GM13977 (cell line): Measurements from ENCODE around the gene SORL1.
"Not testable (repeated sequence)": the region's sequence is repeated elsewhere in the genome, so short reads cannot be mapped to it uniquely, and the experiment has no call there.

ENCODE experiments used
- DNase-seq: peaks from one replicate; pipeline ENCODE4 v3.0.0; 2012; ENCODE audit warnings: low spot score
- CTCF ChIP-seq: IDR thresholded peaks from 2 replicates; pipeline ENCODE4 v1.5.1; 2012; ENCODE audit warnings: mild to moderate bottlenecking, control low read depth; ENCODE audit not compliant: insufficient read depth; ENCODE audit errors: extremely low read depth, missing control alignments
- in situ Hi-C: fragments of 300-500 bp; cut with MboI; formaldehyde crosslinking; loops from one replicate; pipeline ENCODE4 v1.12.0; 2022; ENCODE audit warnings: low sequenced_read_pairs, low pct_unique_long_range_greater_than_20kb, mixed read lengths, inconsistent platforms; ENCODE audit not compliant: unreplicated experiment

SORL1 gene

GRCh38 chr11:121497176-121497998 is 45.3 kb downstream of the SORL1 start:
- in situ Hi-C loops = no loop called here
- DNase-seq = no peak
- TF ChIP-seq CTCF = no peak

- DNase-seq = no peak
- no peak for TF ChIP-seq CTCF
- in situ Hi-C loops = no loop called here
Measured at GRCh38 chr11:121499405-121499804, 47.3 kb downstream of the SORL1 start.

GRCh38 chr11:121500275-121500674 is 48.2 kb downstream of the SORL1 start:
- no peak for DNase-seq
- TF ChIP-seq CTCF = no peak
- in situ Hi-C loops = no loop called here

GRCh38 chr11:121500717-121501116 is 48.6 kb downstream of the SORL1 start:
- no peak for TF ChIP-seq CTCF
- in situ Hi-C loops = no loop called here
- no peak for DNase-seq

GRCh38 chr11:121503051-121503450 is 50.9 kb downstream of the SORL1 start:
- in situ Hi-C loops = no loop called here
- no peak for DNase-seq
- no peak for TF ChIP-seq CTCF

- in situ Hi-C loops, DNase-seq: not testable (repeated sequence)
Measured at GRCh38 chr11:121506237-121506636, 54.1 kb downstream of the SORL1 start.

GRCh38 chr11:121508449-121508848 is 56.3 kb downstream of the SORL1 start:
- in situ Hi-C loops = no loop called here
- no peak for TF ChIP-seq CTCF
- no peak for DNase-seq
